NB4 (cell line): Measurements from ENCODE around the gene TLL2.
A peak's percentile ranks its signal among the peaks of the same experiment; 100 is the strongest.

Experiments
- DNase-seq: peaks from one replicate; pipeline ENCODE4 v3.0.0; 2010; ENCODE audit warnings: low read depth
- H3K4me3 ChIP-seq: one replicate; pipeline ENCODE4 v1.5.1; 2011; ENCODE audit warnings: mild to moderate bottlenecking, low read depth, low read length, moderate library complexity
- CTCF ChIP-seq: IDR thresholded peaks from one replicate; pipeline ENCODE4 v1.5.1; 2012; ENCODE audit warnings: low read depth, low read length
- MYC ChIP-seq: IDR thresholded peaks from 2 replicates; pipeline ENCODE4 v1.6.1; 2011; ENCODE audit warnings: low read depth, low read length
- POLR2A ChIP-seq: IDR thresholded peaks from 2 replicates; pipeline ENCODE4 v1.6.1; 2011; ENCODE audit warnings: mild to moderate bottlenecking; ENCODE audit not compliant: insufficient read length; ENCODE audit errors: extremely low read depth
- TF ChIP-seq, protein P1 (sequence below): IDR thresholded peaks from 2 replicates; pipeline ENCODE4 v1.6.1; 2011; ENCODE audit warnings: low read depth, low read length

TLL2 gene

GRCh38 chr10:96342402-96342801 lies 171.3 kb downstream of the TLL2 start:
- no peak for TF ChIP-seq CTCF
- TF ChIP-seq, protein P1, sequence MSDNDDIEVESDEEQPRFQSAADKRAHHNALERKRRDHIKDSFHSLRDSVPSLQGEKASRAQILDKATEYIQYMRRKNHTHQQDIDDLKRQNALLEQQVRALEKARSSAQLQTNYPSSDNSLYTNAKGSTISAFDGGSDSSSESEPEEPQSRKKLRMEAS, result no peak
- no peak for TF ChIP-seq MYC
- no peak for TF ChIP-seq POLR2A
- H3K4me3 ChIP-seq, result no peak overlapping the region
- DNase-seq, result no peak

DNA sequence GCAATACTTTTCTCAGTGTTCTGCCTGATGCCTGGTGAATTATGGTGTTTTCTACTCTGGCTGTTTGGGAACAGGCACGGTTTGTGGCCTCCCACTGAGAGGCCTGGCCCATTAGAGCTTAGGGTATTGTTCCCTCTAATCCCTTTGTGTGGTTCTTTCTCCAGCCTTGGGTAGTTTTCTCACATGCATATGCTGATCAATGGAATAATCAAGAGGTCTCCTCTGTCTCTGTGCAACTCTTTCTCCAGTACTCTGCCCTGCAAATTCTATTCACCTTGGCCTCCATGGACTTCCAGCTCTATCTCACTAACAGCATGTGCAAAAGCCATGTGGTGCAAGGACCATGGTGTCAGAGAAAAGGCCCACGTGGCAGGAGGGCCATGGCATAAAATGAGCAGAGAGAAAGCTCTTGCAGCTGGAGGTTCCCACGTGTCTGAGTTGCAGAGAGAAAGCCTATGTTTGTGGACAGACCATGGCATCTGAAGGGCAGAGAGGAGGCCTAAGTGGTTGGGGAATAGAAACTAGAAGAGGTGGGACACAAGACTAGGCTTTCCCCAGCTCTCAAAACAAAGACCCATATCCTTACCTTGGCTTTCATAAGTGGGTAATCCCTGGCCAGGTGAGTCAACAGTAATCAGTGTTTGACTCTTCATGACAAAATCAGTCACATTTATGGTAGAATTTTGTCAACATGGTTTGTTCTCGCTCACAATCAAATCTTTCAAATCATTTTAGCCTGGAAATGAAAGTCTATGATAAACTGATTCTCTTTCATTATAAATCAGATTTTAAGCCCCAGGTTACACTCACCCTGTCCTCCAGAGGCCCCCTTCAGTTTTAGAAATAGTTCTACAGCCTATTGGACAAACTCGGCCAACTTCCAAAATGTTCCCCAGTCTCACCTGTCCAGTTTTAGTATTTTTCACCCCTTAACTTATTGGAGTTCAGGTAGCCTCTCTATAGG lies 172.2 kb downstream of the TLL2 start:
- TF ChIP-seq, protein P1, result 0 out of 2 replicates have a peak, but pooled peaks have one; percentile 12
- TF ChIP-seq CTCF, result no peak
- no peak for TF ChIP-seq MYC
- no peak for TF ChIP-seq POLR2A
- DNase-seq, result no peak
- H3K4me3 ChIP-seq, result no peak overlapping the region

GRCh38 chr10:96339956-96340904 lies 173.5 kb downstream of the TLL2 start:
- peak; percentile 78 for DNase-seq
- TF ChIP-seq POLR2A, result no peak
- peak; percentile 91 for TF ChIP-seq CTCF
- TF ChIP-seq, protein P1, result 0 out of 2 replicates have a peak, but pooled peaks have one; percentile 4
- no peak for TF ChIP-seq MYC
- H3K4me3 ChIP-seq, result no peak overlapping the region

- DNase-seq, result no peak
- TF ChIP-seq CTCF, result no peak
- no peak for TF ChIP-seq POLR2A
- no peak overlapping the region for H3K4me3 ChIP-seq
These were observed 174.3 kb downstream of the TLL2 start for GRCh38 chr10:96339383-96339782.

DNA sequence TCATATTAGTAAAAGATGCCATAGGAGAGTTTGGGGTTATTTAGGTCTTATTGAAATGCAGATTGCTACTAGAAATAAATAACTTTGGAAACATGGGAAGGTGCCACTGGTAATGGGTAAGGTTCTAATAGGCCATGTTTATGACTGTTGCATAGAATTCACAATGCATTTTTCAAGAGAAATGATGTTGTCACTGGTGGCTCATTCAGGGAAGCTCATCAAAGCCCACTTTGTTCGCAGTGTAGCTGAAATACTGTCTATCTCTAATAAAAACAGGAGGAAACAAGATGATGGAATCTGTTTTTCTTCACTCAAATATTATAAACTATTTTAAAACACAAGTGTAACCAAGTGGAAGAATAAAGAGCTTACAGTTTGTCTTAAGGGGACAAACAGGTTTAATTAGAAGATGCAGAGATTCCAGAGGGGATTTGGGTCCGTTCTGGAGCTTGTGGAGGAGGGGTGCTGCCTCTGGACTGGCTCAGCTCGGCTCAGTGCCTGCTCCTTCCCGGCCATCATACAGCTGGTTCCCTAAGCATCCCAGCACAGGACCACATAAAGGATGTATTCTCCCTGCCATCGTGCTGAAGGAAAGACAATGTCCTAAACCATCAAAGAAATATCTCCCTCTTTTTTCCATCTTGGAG lies 175.3 kb downstream of the TLL2 start:
- TF ChIP-seq POLR2A (no peak), CTCF (no peak), MYC (no peak)
- TF ChIP-seq, protein P1, result no peak
- DNase-seq, result no peak
- H3K4me3 ChIP-seq, result no peak overlapping the region
